ENCODE data around the gene FKBP2.

The FKBP2 gene

DNA sequence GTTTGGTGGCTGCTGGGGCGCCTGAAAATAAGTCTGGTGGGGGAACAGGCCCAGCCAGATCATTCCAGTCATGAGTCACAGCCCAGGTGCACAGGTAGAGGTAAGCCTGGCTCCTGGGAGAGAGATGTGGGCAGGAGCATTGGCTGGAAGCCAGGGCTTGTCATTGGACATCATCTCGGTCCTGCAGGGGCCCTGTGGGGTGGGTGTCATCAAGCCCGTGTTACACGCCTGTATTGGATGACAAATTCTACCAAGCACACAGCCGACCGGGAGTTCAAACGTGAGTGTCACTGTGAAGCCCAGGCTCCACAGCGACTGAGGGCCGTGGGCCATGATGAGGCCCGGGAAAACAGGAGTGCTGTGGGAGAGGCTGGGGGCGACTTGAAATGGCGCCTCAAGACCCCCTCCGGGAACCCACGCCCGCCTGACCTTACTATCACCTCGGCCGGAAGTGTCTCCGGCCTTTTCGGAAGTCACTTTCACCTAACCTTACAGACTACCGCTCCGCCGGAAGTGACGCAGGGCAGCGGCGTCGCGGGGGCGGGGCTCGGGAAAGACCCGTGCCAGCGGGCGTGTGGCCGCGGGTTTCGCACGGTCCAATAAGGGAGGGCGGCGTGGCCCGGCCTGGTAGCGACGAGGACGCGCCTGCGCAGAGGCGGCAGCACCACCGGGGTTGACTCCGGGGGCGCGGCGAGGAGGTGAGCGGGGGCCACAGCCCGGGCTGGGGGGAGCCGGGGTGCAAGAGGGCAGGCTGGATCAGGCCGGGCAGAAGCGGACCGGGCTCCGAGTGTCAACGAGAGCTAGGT is at the start of gene FKBP2:
Gene FKBP2, plus strand, starts transcription at position 661 of the 806 bp plus-strand sequence. CDS start 1,293 bp downstream, outside the sequence.
- in situ Hi-C loops (cut with MboI; ENCODE audit: low sequenced_read_pairs): no loop called here

DNA sequence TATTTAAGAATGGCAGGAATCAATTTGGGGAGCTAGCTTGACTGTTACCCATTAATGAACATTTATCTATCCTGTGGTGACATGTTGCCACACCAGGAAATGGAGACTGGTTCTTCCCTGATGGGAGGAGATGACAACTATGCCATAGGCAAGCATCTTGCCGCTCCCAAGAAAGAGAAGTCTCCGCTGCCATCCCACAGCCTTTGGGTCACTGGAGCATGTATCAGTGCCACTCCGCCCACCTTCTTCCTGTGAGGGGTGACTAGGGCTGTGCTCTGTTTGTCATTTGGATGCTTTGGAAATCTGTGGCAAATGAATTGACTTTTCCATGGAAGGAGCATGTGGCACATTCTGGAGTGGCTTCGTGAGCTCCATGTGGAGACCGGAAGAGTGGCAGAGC is 48.5 kb upstream of the FKBP2 start:
- in situ Hi-C loops (cut with MboI; ENCODE audit: low sequenced_read_pairs): no loop called here

DNA sequence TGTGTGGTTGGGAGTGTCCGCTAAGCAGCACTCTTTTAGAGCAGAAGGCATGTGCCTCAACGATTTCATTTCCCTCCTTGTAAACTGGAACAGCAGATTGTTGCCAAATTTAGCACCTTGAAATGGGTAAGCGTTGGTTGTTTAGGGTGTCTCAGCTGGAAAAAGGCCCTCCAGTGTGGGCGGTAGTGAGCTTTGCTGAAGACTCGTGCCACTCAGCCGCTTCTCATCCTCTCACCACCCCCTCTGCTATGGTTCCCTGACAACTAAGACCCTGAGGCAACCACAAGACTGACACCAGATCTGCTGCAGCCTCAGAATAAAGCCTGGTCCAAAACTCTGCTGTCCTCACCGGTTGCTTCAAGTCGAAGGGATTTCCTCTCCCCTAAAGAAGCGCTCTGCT is 44.3 kb upstream of the FKBP2 start:
- in situ Hi-C loops (cut with MboI; ENCODE audit: low sequenced_read_pairs): no loop called here

DNA sequence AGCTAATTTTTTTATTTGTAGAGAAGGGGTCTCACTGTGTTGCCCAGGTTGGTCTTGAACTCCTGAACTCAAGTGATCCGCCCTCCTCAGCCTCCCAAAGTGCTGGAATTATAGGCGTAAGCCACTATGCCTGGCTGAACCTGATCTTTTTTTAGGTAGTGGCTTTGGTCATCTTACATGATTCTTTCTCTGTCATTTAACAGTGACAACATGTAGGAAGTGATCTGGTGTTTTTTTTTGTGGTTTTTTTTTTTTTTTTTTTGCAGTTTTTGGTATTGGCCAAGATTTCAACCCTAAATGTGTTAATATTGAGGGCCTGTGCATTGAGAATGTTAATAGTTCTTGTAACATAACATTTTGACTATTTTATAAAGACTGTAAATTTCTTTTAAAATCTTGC is 42.4 kb upstream of the FKBP2 start:
- in situ Hi-C loops (cut with MboI; ENCODE audit: low sequenced_read_pairs): no loop called here

DNA sequence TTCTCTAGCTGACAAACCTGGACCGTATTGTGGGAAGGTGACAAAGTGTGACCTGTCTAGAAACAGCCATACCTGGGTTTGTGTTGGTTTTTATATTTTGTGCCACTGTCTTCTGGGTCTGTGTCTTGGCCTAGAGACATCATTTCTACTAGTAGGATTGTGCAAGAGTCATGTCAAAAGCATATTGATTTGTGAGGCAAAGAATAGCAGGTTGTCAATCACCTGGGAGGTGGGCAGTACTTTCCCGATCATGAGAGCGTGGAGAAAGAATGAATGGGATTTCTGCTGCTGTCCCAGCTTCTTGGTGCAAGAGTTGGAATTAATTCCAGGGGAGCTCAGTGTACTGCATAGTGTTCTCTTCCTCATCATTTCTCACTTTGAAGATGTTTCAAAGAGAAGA is 39.4 kb upstream of the FKBP2 start:
- in situ Hi-C loops (cut with MboI; ENCODE audit: low sequenced_read_pairs): no loop called here

DNA sequence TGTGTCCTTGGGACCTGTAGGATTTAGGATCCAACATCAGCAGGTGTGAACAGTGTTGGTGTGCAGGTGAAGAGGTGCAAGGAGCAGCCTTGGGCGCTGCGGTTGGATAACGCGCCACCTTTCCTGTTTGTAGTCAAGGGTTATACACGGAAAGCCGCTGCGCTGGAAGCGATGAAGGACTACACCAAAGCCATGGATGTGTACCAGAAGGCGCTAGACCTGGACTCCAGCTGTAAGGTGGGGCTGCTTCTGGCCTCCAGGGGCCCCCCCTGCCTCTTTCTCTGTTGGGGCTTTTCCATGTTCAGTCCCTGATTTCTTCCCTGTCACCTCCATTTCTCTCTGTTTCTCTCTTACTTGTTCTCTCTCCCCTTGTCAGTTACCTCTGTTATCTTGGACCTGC is 37.9 kb upstream of the FKBP2 start:
- in situ Hi-C loops (cut with MboI; ENCODE audit: low sequenced_read_pairs): no loop called here

DNA sequence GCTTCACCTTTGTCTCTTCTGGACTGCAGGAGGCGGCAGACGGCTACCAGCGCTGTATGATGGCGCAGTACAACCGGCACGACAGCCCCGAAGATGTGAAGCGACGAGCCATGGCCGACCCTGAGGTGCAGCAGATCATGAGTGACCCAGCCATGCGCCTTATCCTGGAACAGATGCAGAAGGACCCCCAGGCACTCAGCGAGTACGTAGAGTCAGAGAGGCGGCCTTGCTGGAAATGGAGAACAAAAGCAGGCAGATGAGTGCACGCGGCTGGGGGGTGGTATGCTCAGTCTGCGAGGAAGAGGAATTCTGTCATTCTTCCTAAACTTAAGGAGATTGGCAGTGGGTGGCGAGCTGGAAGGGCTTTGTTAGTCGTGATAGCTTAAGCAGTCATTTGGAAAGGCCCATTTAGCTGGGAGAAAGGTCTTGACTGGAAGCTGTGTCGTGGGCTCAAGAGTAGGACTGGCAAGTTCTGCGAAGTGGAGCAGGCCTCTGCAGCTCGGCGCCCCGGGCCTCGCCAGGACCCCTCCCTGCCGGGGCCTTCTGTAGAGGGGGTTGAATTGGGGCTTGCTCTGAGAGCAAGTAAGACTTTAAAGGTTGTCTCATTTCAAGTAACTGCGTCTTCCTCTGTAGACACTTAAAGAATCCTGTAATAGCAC is 37.3 kb upstream of the FKBP2 start:
- in situ Hi-C loops (cut with MboI; ENCODE audit: low sequenced_read_pairs): no loop called here

DNA sequence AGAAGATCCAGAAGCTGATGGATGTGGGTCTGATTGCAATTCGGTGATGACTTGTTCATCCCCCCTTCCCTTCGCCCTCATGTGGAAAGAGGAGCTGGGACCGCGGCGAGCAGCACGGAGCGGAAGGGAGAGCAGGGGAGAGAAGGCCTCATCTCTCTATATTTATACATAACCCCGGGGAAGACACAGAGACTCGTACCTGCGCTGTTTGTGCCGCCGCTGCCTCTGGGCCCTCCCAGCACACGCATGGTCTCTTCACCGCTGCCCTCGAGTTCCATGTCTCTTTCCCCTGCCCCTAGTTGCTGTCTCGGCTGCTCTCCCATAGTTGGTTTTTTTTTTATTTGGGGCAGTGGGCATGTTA is 36.8 kb upstream of the FKBP2 start:
- in situ Hi-C loops (cut with MboI; ENCODE audit: low sequenced_read_pairs): no loop called here

DNA sequence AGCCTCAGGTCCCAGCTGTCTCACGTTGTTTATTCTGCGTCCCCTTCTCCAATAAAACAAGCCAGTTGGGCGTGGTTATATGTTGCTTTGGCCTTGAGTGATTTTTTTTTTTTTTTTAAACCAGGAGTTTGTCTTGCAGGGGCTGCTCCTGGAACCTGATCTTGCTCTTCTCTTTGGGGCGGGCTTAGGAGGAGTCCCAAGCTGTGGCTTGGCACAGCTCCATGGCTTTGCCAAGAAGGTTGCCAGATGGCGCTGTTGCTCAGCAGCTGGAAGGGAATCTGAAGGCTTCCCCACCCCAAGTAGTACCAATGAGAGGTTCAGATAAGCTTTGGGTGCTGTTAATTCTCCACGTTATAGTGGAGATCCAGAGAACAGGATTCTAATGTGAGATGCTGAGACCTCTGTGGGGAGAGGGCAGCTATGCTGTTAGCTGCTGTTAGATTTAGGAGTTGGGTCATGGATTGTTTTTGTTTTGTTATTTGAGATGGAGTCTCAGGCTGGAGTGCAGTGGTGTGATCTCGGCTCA is 36.4 kb upstream of the FKBP2 start:
- in situ Hi-C loops (cut with MboI; ENCODE audit: low sequenced_read_pairs): no loop called here

DNA sequence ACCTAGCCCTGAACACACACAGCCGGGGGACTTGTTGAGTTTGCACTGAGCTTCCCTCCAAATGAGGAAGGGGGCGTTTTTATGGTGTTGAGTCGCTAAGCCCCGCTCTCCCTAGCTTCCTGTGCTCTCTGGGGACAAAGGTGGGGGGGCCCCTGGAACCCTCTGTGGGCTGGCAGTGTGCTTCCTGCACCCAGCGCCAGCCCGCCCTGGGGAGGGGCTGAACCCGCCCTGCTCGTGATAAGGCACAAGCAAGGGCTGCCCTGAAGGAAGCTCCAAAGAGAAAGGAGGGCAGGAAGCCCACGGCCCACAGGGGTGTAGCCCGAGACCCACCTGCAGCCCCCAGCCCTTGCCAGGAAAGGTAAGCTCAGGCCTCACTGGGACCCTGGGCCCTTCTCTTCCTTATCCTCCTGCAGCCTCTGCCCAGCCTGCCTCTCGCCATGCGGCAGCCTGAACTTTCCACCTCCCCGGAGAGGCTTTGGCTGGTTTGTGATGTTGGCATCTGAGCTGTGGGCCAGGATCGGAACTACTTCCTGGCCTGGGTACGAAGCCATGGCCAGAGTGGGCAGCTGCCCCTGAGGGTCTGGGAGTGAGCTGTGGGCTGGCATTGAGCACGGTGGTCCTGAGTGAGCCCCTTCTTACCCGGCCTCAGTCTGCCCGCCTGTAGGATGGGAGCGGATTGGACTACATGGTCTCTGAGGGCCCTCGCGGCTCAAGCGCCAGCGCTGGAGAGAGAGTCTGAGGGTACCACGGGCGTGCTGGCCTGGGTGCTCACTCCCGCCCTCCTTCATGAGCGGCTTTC is 34.2 kb upstream of the FKBP2 start, which contains the start of gene FERMT3:
Gene FERMT3, plus strand, starts transcription at position 265 of the 799 bp plus-strand sequence. CDS start 644 bp downstream, outside the sequence.
- in situ Hi-C loops (cut with MboI; ENCODE audit: low sequenced_read_pairs): no loop called here

DNA sequence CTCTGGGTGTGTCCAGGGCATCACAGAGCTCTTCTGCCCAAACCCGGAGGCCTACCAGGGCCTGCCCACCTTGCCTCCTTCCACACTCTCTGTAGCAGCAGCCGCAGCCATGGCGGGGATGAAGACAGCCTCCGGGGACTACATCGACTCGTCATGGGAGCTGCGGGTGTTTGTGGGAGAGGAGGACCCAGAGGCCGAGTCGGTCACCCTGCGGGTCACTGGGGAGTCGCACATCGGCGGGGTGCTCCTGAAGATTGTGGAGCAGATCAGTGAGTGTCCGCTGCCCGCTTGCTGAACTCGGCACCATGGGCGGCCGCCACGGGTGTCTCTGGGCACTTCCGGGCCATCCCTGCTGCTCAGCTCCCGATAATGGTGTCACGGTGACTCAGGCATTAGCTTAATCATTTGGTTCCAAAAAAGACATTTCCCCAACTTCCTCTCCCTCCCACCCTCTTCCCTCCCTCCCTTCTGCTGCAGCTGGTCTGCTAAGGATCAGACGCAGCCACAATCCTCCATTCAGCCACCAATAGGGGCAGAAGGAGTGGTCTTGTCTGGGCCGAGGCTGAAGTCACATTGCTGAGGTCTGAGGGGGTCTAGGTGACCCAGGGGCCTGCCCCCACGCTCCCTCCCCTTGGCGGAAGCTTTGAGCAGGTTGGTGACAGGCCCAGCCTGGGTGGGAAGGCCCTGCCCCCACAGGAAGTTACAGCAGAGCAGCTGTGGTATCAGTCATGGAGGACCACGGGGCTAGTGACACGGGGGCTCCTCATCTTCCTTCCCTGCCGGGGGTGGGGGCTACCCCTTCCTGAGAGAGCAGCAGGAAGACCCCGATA is 33.4 kb upstream of the FKBP2 start:
- in situ Hi-C loops (cut with MboI; ENCODE audit: low sequenced_read_pairs): no loop called here

DNA sequence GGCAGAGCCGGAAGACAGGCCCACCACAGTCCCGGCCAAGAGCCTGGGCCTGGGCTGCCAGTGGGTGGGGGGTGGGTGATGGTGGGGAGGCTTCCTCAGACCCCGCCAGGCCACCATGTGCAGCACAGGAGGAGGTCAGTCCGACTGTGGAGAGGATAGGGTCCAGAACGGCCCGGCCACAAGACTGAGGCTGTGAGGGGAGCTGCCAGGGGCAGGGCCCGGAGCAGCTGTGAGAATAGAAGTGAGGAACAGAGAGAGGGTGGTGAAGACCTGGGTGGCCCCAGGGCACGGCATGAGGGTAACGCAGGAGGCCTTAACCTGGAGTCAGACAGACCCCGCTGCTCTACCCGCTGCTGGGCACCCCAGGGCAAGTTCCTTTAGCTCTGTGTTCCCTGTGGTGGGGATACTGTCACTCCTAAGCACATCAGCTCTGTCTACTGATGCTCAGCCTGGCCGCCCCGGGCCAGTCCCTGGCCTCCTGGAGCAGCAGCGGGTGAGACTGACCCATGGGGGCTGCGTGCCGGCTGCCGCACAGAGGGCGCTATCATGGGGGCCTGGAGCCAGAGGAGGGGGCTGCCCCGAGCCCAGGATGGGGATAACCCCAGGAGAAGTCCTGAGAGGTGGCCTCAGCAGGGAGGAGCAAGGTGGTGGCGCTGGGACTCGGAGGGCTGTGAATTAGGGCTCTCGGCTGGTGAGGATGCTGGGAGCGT is 32.7 kb upstream of the FKBP2 start:
- in situ Hi-C loops (cut with MboI; ENCODE audit: low sequenced_read_pairs): no loop called here

DNA sequence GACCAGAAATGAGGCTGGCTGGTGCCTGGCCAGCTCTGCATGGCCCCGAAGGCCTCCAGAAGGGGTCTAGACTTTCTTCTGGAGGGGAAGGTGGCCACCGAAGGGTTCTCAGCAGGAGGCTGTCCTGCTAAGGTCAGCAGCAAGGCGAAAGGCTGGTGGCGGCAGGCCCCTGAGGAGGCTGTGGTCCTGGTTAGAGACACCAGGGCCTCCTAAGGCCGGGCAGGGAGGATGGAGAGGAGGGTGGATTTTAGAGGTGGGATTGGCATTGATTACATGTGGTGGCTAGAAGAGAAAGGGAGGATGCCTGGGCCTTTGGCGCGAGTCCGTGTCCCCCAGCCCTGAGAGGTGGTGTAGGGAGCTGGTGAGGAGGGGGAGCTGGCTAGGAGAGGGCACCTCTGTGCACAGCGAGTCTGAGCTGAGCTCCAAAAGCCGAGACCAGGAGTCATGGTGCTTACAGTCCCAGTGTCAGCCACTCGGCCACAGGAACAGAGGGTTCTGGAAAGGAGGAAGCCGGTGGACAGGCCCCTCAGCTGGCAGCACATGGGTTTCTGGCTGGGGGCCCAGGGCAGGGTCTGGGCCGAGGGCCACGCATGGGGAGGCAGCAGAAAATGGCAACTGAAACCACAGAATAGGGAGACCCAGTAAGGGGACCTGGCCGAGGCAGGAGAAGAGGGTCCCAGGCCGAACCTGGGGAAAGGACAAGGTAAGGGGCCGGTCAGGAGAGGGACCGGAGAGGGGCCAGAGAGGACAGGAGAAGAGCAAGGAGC is 31.9 kb upstream of the FKBP2 start:
- in situ Hi-C loops (cut with MboI; ENCODE audit: low sequenced_read_pairs): no loop called here

DNA sequence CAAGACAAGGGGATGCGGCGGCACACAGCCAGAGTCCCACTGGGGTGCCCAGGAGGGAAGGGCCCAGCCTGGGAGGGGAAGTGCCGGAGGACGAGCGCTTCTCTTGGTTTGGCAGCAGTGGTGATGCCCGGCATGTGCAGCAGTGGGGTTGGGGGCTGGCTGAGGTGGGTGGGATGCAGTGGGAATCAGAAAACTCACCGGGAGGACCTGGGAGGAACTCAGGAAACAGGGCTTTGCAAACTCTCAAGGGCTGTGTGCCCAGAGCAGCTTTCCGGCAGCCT is 31.4 kb upstream of the FKBP2 start:
- in situ Hi-C loops (cut with MboI; ENCODE audit: low sequenced_read_pairs): no loop called here

DNA sequence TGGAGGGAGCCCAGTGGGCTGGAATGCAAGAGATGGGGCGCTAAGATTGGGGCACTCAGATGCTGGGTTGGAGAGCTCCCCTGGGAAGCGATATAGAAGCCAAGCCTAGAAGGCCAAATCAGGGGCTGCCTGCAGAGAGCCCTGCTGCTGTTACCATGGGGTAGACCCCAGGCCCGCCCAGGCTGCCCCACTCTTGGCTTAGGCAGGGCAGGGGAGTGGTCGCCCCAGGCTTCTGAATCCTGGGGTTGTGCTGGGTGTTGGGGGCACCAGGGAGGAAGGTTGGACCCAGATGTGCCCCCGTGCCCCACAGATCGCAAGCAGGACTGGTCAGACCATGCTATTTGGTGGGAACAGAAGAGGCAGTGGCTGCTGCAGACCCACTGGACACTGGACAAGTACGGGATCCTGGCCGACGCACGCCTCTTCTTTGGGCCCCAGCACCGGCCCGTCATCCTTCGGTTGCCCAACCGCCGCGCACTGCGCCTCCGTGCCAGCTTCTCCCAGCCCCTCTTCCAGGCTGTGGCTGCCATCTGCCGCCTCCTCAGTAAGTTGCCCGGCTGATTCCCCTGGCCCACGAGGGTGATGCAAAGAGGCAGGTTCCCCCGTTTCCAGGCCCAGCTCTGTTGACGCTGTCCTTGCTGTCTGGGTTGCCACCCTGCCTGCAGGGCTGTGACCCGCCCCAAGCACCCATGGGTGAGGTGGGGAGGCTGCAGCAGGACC is 30.4 kb upstream of the FKBP2 start:
- in situ Hi-C loops (cut with MboI; ENCODE audit: low sequenced_read_pairs): no loop called here

DNA sequence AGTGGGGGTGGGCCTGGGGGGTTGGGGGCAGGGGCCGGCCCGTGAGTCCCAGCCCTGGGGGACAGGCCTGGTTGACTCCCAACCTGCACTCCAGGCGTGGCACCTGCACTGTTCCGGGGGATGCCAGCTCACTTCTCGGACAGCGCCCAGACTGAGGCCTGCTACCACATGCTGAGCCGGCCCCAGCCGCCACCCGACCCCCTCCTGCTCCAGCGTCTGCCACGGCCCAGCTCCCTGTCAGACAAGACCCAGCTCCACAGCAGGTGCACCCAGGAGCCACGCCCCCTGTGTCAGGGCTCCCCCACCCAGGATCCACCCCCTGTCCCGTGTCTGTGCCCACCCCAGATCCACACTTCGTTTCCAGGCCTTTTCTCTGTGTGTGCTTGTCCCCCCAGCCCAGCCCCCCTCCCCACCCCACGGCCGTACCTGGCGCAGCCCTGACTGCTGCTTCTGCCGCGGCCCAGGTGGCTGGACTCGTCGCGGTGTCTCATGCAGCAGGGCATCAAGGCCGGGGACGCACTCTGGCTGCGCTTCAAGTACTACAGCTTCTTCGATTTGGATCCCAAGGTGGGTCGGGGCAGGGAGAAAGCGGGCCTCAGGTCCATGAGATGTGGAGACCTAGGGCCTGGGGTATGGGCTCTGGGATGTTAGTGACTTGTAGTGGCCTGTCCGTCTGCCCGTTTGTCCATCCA is 29.6 kb upstream of the FKBP2 start:
- in situ Hi-C loops (cut with MboI; ENCODE audit: low sequenced_read_pairs): no loop called here

DNA sequence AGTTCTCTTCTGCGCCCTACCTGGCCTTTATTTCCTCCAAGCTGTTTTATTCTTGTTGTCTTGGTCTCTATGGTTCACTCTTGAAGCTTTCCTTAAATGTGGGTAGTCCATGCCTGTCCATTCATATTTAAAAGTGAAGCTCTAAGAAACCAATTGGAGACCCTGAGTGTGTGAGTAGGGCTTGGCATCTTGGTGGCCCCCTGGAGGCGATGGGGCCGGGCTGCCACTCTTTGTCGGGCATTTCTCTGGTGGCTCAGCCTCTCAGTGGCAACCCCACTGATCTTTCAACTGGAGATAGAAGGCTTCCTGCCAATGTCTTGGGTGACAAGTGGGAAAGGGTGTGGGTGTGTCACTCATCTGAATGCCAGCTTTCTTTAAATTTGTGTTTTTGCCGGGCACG is 24.0 kb upstream of the FKBP2 start:
- in situ Hi-C loops (cut with MboI; ENCODE audit: low sequenced_read_pairs): no loop called here

Measured in HL-60/S4 treated with retinoic acid at 250 ng/mL for 4 days and 3 days (cell line).